Caco-2 (cell line): ENCODE results near the gene SAMD4B. TPM values are rescaled to one million over a fixed set of nuclear protein-coding genes. Genes with fewer than 3 reads are reported as not detected.
A peak's percentile ranks its signal among the peaks of the same experiment; 100 is the strongest.
"Not testable (repeated sequence)": the region's sequence is repeated elsewhere in the genome, so short reads cannot be mapped to it uniquely, and the experiment has no call there.

ENCODE experiments used
- BruUV-seq: library from RNA; stranded (reverse); fragments of 400-500 nt; replicated peaks from 2 replicates; lab custom pipeline; 2021; lab: Mats Ljungman, UMichigan
- CTCF ChIA-PET: fragments of 300-600 bp; sonication (Branson Sonifier 250); formaldehyde crosslinking; loops from one replicate; lab custom pipeline; 2022; ENCODE audit warnings: antibody characterized with exemption; lab: Charles Lee
- POLR2A ChIA-PET: fragments of 300-600 bp; sonication (Branson Sonifier 250); formaldehyde crosslinking; loops from one replicate; lab custom pipeline; 2022; ENCODE audit warnings: antibody characterized with exemption; lab: Charles Lee
- DNase-seq, 2 experiments: peaks; one replicate each; pipeline versions ENCODE4 v3.0.0 to v3.0.0-alpha.2; 2020 to 2022
- H3K27me3 ChIP-seq: replicated peaks from 2 replicates; pipeline ENCODE4 v1.6.0; 2011; ENCODE audit warnings: low read length; ENCODE audit not compliant: control insufficient read depth, insufficient read depth
- H3K36me3 ChIP-seq: 2 replicates; pipeline ENCODE4 v1.5.1; 2011; ENCODE audit warnings: low read length; ENCODE audit not compliant: control insufficient read depth, insufficient read depth
- H3K4me1 ChIP-seq: fragments of 250-450 bp; sonication (Bioruptor Pico); 2 replicates; pipeline ENCODE4 v1.5.1; 2020; ENCODE audit warnings: mild to moderate bottlenecking
- H3K4me3 ChIP-seq: 2 replicates; pipeline ENCODE4 v1.5.1; 2011; ENCODE audit warnings: low read depth, mild to moderate bottlenecking, control low read depth, low read length
- H3K9me3 ChIP-seq: fragments of 250-450 bp; sonication (Bioruptor Pico); 2 replicates; pipeline ENCODE4 v1.5.1; 2020; ENCODE audit warnings: mild to moderate bottlenecking, moderate library complexity
- H3K27ac Mint-ChIP-seq: one replicate; pipeline ENCODE4 v1.8.0; 2022; ENCODE audit warnings: mixed read lengths; ENCODE audit not compliant: unreplicated experiment
- H3K27me3 Mint-ChIP-seq: one replicate; pipeline ENCODE4 v1.8.0; 2022; ENCODE audit warnings: mixed read lengths; ENCODE audit not compliant: insufficient read depth, unreplicated experiment
- H3K36me3 Mint-ChIP-seq: one replicate; pipeline ENCODE4 v1.8.0; 2022; ENCODE audit warnings: mild to moderate bottlenecking, mixed read lengths; ENCODE audit not compliant: insufficient read depth, unreplicated experiment
- H3K4me1 Mint-ChIP-seq: one replicate; pipeline ENCODE4 v1.8.0; 2022; ENCODE audit warnings: low read depth, mixed read lengths; ENCODE audit not compliant: unreplicated experiment
- H3K4me3 Mint-ChIP-seq: one replicate; pipeline ENCODE4 v1.8.0; 2022; ENCODE audit warnings: mild to moderate bottlenecking, moderate library complexity, mixed read lengths; ENCODE audit not compliant: unreplicated experiment
- H3K9me3 Mint-ChIP-seq: one replicate; pipeline ENCODE4 v1.8.0; 2022; ENCODE audit warnings: mixed read lengths; ENCODE audit not compliant: unreplicated experiment
- intact Hi-C: fragments of 100-400 bp; cut with micrococcal nuclease; formaldehyde crosslinking; loops from one replicate; pipeline ENCODE4 v1.10.0; 2022; ENCODE audit not compliant: unreplicated experiment
- total RNA-seq: library from RNA; stranded (reverse); gene quantifications from 2 replicates; pipeline ENCODE4 v1.2.3, GENCODE V29; 2022
- TF ChIP-seq, protein P1 (sequence below), 2 experiments: fragments of 200-600 bp in 1 of 2; IDR thresholded peaks; 1 replicate in 1 of 2; 2 replicates in 1 of 2; pipeline versions ENCODE4 v1.5.1 to v1.8.0; 2011 to 2022; ENCODE audit warnings: antibody characterized with exemption in 1 of 2, control low read depth in 1 of 2, inconsistent platforms in 1 of 2, low read depth in 1 of 2, low read length in 1 of 2, mild to moderate bottlenecking in 1 of 2, moderate library complexity in 1 of 2; ENCODE audit not compliant: insufficient read depth in 1 of 2, severe bottlenecking in 1 of 2, unreplicated experiment in 1 of 2

The SAMD4B gene
- total RNA-seq, 1 experiment from 2014 or later: 132 TPM

DNA sequence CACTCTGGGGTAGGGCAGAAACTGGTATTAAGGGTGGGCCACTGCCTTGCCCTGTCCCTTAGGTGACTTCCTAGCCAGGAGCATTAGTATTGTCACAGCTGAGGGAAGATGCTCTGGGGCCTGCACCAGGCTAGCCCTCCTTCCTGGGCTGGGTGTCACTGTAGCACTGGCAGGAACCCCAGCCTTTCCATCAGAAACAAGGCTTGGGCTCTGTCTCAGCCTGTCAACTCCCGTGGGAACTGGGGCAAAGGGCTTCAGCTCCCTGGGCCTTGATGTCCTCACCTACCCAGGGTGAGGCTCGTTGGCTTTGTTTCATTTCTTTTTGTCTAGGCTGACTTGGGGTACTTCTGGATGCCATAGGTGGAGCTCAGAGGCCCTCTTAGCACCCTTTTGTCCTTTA is 30.7 kb downstream of the SAMD4B start:
- DNase-seq: no peak
- Mint-ChIP-seq H3K9me3 (no peaks in the 10 kb centered on the region), H3K27ac (peak overlapping the region; percentile 8), H3K36me3 (peaks cover 55% of the 10 kb centered on the region), H3K4me1 (no peaks in the 10 kb centered on the region), H3K4me3 (no peak overlapping the region), H3K27me3 (no peaks in the 10 kb centered on the region)
- H3K27me3 ChIP-seq: no peaks in the 10 kb centered on the region
- H3K36me3 ChIP-seq: peaks cover 18% of the 10 kb centered on the region
- BruUV-seq: no TSS peak
- TF ChIP-seq, protein P1, sequence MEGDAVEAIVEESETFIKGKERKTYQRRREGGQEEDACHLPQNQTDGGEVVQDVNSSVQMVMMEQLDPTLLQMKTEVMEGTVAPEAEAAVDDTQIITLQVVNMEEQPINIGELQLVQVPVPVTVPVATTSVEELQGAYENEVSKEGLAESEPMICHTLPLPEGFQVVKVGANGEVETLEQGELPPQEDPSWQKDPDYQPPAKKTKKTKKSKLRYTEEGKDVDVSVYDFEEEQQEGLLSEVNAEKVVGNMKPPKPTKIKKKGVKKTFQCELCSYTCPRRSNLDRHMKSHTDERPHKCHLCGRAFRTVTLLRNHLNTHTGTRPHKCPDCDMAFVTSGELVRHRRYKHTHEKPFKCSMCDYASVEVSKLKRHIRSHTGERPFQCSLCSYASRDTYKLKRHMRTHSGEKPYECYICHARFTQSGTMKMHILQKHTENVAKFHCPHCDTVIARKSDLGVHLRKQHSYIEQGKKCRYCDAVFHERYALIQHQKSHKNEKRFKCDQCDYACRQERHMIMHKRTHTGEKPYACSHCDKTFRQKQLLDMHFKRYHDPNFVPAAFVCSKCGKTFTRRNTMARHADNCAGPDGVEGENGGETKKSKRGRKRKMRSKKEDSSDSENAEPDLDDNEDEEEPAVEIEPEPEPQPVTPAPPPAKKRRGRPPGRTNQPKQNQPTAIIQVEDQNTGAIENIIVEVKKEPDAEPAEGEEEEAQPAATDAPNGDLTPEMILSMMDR (IDR thresholded peaks at IDR 0.05; ENCODE audit: insufficient read depth in 1 of 2, low read depth in 1 of 2, low read length in 1 of 2, severe bottlenecking in 1 of 2, unreplicated experiment in 1 of 2): no peak
- no peaks in the 10 kb centered on the region for H3K9me3 ChIP-seq
- CTCF ChIA-PET: no interaction called here
- intact Hi-C loops: no loop called here
- H3K4me3 ChIP-seq: no peak overlapping the region
- H3K4me1 ChIP-seq: no peaks in the 10 kb centered on the region
- POLR2A ChIA-PET: no interaction called here

DNA sequence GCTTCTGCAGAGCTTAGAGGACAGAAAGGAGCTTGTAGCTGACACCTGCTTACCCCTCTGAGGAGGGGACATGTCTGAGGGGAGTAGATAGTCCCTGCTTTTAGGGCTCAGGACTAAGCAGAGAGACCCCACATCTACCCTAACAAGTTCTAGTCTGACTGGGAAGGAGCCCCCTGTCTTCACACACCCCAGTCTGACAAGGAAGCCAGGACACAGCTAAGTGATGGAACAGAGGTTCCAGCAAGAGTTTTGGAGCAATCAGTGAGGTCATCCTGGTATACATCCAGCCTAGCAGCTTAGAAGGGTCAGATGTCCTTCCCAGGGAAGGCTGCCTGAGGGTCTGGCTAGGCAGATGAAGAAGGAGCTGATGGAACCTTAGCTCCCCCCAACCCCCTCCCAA is 33.7 kb downstream of the SAMD4B start:
- no TSS peak for BruUV-seq
- Histone ChIP-seq H3K4me1 (no peaks in the 10 kb centered on the region), H3K9me3 (no peaks in the 10 kb centered on the region), H3K36me3 (peaks cover 15% of the 10 kb centered on the region), H3K27me3 (no peaks in the 10 kb centered on the region), H3K4me3 (no peak overlapping the region)
- ChIA-PET CTCF (no interaction called here), POLR2A (no interaction called here)
- Mint-ChIP-seq H3K4me1 (no peaks in the 10 kb centered on the region), H3K27ac (no peak overlapping the region), H3K27me3 (no peaks in the 10 kb centered on the region), H3K9me3 (no peaks in the 10 kb centered on the region), H3K36me3 (peaks cover 50% of the 10 kb centered on the region), H3K4me3 (no peak overlapping the region)
- TF ChIP-seq, protein P1 (IDR thresholded peaks at IDR 0.05; ENCODE audit: insufficient read depth in 1 of 2, low read depth in 1 of 2, low read length in 1 of 2, severe bottlenecking in 1 of 2, unreplicated experiment in 1 of 2): no peak
- intact Hi-C loops: no loop called here
- no peak for DNase-seq

DNA sequence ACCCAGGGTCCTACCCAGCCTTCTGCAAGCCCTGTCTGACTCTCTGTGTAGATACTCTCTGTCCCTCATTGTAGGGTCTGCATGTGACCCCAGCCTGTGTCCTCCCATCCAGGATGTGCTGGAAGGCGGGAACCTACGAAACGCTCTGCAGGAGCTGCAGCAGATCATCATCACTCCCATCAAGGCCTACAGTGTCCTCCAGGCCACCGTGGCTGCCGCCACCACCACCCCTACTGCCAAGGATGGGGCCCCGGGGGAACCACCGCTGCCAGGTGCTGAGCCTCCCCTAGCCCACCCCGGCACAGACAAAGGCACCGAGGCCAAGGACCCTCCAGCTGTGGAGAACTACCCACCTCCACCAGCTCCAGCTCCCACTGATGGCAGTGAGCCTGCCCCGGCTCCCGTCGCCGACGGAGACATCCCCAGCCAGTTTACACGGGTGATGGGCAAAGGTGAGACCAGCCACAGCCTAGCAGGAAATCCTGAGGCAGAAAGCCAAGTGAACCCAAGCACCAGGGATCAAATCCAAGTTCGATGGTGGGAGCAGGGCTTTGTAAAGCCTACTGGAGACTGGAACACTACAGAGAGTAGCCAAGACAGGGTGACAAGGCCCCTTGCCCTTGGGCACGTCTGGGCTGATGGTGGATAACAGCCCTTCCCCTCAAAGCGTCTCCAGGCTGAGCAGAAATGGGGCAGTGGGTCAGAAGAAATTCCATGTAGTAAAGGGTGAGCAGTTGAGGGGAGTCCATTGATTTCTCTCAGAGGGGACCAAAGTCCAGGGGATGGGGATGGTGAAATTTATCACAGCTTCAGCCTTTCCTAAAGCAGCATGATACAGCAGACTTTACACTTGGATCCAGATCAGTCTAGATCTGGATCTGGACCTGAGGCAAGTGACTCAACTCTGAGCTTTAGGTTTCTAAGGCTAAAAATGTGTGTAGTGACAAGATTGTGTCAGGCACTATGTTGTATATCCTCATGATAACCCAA is 35.4 kb downstream of the SAMD4B start:
- ChIA-PET CTCF (no interaction called here), POLR2A (interaction anchor here (0.6 kb wide), 1 partner anchor 61 kb away, joined by 3 read pairs; no protein-coding TSS in a partner anchor)
- intact Hi-C loops: no loop called here
- no peak overlapping the region for H3K4me3 Mint-ChIP-seq
- Histone ChIP-seq H3K9me3 (no peaks in the 10 kb centered on the region), H3K4me3 (no peak overlapping the region), H3K27me3 (no peaks in the 10 kb centered on the region), H3K36me3 (peaks cover 12% of the 10 kb centered on the region), H3K4me1 (no peaks in the 10 kb centered on the region)
- no peaks in the 10 kb centered on the region for H3K4me1 Mint-ChIP-seq
- H3K9me3 Mint-ChIP-seq: no peaks in the 10 kb centered on the region
- TF ChIP-seq, protein P1 (IDR thresholded peaks at IDR 0.05; ENCODE audit: insufficient read depth in 1 of 2, low read depth in 1 of 2, low read length in 1 of 2, severe bottlenecking in 1 of 2, unreplicated experiment in 1 of 2): no peak
- H3K36me3 Mint-ChIP-seq: peaks cover 42% of the 10 kb centered on the region
- BruUV-seq: no TSS peak
- no peaks in the 10 kb centered on the region for H3K27me3 Mint-ChIP-seq
- no peak for DNase-seq
- H3K27ac Mint-ChIP-seq: no peak overlapping the region

GRCh38 chr19:39379366-39379765 is 37.1 kb downstream of the SAMD4B start:
- DNase-seq, H3K4me3 ChIP-seq, H3K27ac Mint-ChIP-seq, H3K27me3 Mint-ChIP-seq, H3K9me3 Mint-ChIP-seq, H3K9me3 ChIP-seq, CTCF ChIA-PET, H3K4me1 Mint-ChIP-seq, H3K4me3 Mint-ChIP-seq, BruUV-seq, intact Hi-C loops, H3K4me1 ChIP-seq, H3K27me3 ChIP-seq: not testable (repeated sequence)
- POLR2A ChIA-PET: interaction anchor here (0.5 kb wide), 1 partner anchor 101 kb away, joined by 3 read pairs; the partner anchor contains the start of gene TIMM50
- H3K36me3 ChIP-seq: peaks cover 10% of the 10 kb centered on the region
- peaks cover 45% of the 10 kb centered on the region for H3K36me3 Mint-ChIP-seq
